GM12878 (cell line): Measurements from ENCODE around the gene AVEN. TPM values are rescaled to one million over a fixed set of nuclear protein-coding genes. Genes with fewer than 3 reads are reported as not detected.

Experiments
- ATAC-seq: fragments of 200-7000 bp; cut with Tn5 transposase; 3 replicates; pipeline ENCODE4 v1.9.1; 2020; ENCODE audit warnings: mild to moderate bottlenecking, moderate library complexity
- BruUV-seq: library from RNA; stranded (reverse); fragments of 400-500 nt; replicated peaks from 2 replicates; lab custom pipeline; 2021; lab: Mats Ljungman, UMichigan
- CTCF ChIA-PET: fragments of 300-600 bp; sonication (Branson Sonifier 250); formaldehyde crosslinking; extraction: SDS; loops from one replicate; lab custom pipeline; 2021; ENCODE audit warnings: inconsistent platforms; lab: Yijun Ruan, JAX
- POLR2A ChIA-PET: fragments of 350-600 bp; formaldehyde crosslinking; extraction: SDS; loops from one replicate; lab custom pipeline; 2021; ENCODE audit warnings: inconsistent platforms; lab: Charles Lee
- RAD21 ChIA-PET: fragments of 300-600 bp; sonication (Branson Sonifier 250); formaldehyde crosslinking; loops from one replicate; lab custom pipeline; 2023; ENCODE audit warnings: antibody characterized with exemption; ENCODE audit not compliant: unreplicated experiment; lab: Charles Lee
- SMC1A ChIA-PET: fragments of 300-600 bp; sonication (Branson Sonifier 250); formaldehyde crosslinking; loops from one replicate; lab custom pipeline; 2023; ENCODE audit not compliant: unreplicated experiment, uncharacterized antibody; lab: Charles Lee
- DNase-seq: peaks from one replicate; pipeline ENCODE4 v3.0.0-alpha.2; 2011; ENCODE audit warnings: low read depth, low spot score
- FAIRE-seq: peaks from 3 replicates; lab custom pipeline; 2011; peaks lifted over from hg19 to GRCh38; lab: Jason Lieb, UNC
- H2AFZ ChIP-seq: 2 replicates; pipeline ENCODE4 v1.6.0; 2011; ENCODE audit warnings: low read depth, low read length, control low read depth; ENCODE audit not compliant: control insufficient read depth
- H3K27ac ChIP-seq: 2 replicates; pipeline ENCODE4 v1.5.1; 2011; ENCODE audit warnings: control low read depth; ENCODE audit not compliant: control insufficient read depth, insufficient read depth
- H3K27me3 ChIP-seq, 2 experiments: replicated peaks in 1 of 2; 2 replicates each; pipeline versions ENCODE4 v1.6.0 to v1.6.1; 2011; ENCODE audit warnings: low read length in 1 of 2; ENCODE audit not compliant: control insufficient read depth in 2 of 2, insufficient read depth in 2 of 2
- H3K36me3 ChIP-seq, 2 experiments: 2 replicates each; pipeline ENCODE4 v1.5.1; 2011; ENCODE audit warnings: low read length in 1 of 2; ENCODE audit not compliant: control insufficient read depth in 2 of 2, insufficient read depth in 2 of 2
- H3K4me1 ChIP-seq: 2 replicates; pipeline ENCODE4 v1.6.1; 2011; ENCODE audit warnings: mild to moderate bottlenecking, low read length, moderate library complexity, mixed read lengths; ENCODE audit not compliant: control insufficient read depth, insufficient read depth
- H3K4me2 ChIP-seq: 2 replicates; pipeline ENCODE4 v1.6.0; 2011; ENCODE audit warnings: control low read depth; ENCODE audit not compliant: control insufficient read depth, insufficient read depth
- H3K4me3 ChIP-seq: fragments of 200-600 bp; sonication (generic); 2 replicates; pipeline ENCODE4 v1.5.1; 2016
- H3K79me2 ChIP-seq: 2 replicates; pipeline ENCODE4 v1.6.0; 2011; ENCODE audit warnings: low read length; ENCODE audit not compliant: control insufficient read depth, insufficient read depth
- H3K9ac ChIP-seq: 2 replicates; pipeline ENCODE4 v1.8.0; 2011; ENCODE audit warnings: low read length, control low read depth, mixed read lengths; ENCODE audit not compliant: control insufficient read depth, insufficient read depth
- H3K9me3 ChIP-seq: replicated peaks from 3 replicates; pipeline ENCODE4 v1.5.1; 2011; ENCODE audit warnings: mild to moderate bottlenecking, low read length; ENCODE audit not compliant: control insufficient read depth, insufficient read depth
- H4K20me1 ChIP-seq: 2 replicates; pipeline ENCODE4 v1.6.0; 2011; ENCODE audit not compliant: control insufficient read depth, insufficient read depth
- BHLHE40 ChIP-seq, 2 experiments: fragments of 450-650 bp in 1 of 2; IDR thresholded peaks; 2 replicates each; pipeline ENCODE4 v1.6.1; 2011 to 2017; ENCODE audit warnings: low read depth in 2 of 2, borderline replicate concordance in 1 of 2, improper control_type of control experiment in 1 of 2, low read length in 1 of 2, mild to moderate bottlenecking in 1 of 2
- BMI1 ChIP-seq: fragments of 450-650 bp; IDR thresholded peaks from 2 replicates; pipeline ENCODE4 v1.6.1; 2016; ENCODE audit warnings: mild to moderate bottlenecking, moderate library complexity, borderline replicate concordance
- BRCA1 ChIP-seq: IDR thresholded peaks from 2 replicates; pipeline ENCODE4 v1.6.1; 2011; ENCODE audit warnings: low read depth, low read length, improper control_type of control experiment
- CEBPZ ChIP-seq: fragments of 150-350 bp; IDR thresholded peaks from 2 replicates; pipeline ENCODE4 v1.6.1; 2016; ENCODE audit warnings: low read depth, low read length
- CHD4 ChIP-seq: fragments of 200-600 bp; sonication (generic); IDR thresholded peaks from 2 replicates; pipeline ENCODE4 v1.6.1; 2016; ENCODE audit warnings: mild to moderate bottlenecking
- CREM ChIP-seq: IDR thresholded peaks from 2 replicates; pipeline ENCODE4 v1.6.1; 2014; ENCODE audit warnings: antibody characterized with exemption, low read depth
- E2F4 ChIP-seq: IDR thresholded peaks from 2 replicates; pipeline ENCODE4 v1.6.1; 2012; ENCODE audit warnings: low read depth, low read length, improper control_type of control experiment
- ETV6 ChIP-seq, 2 experiments: fragments of 450-650 bp in 1 of 2; IDR thresholded peaks in 1 of 2; conservative IDR thresholded peaks in 1 of 2; 2 replicates each; pipeline ENCODE4 v1.6.1; 2014; ENCODE audit warnings: antibody characterized with exemption in 1 of 2, borderline replicate concordance in 1 of 2, low read depth in 1 of 2, mild to moderate bottlenecking in 1 of 2, moderate library complexity in 1 of 2
- HDAC2 ChIP-seq: fragments of 200-600 bp; sonication (generic); IDR thresholded peaks from 2 replicates; pipeline ENCODE4 v1.6.1; 2017
- KDM1A ChIP-seq: fragments of 200-600 bp; sonication (generic); IDR thresholded peaks from 2 replicates; pipeline ENCODE4 v1.6.1; 2016; ENCODE audit warnings: borderline replicate concordance
- MTA3 ChIP-seq: IDR thresholded peaks from 2 replicates; pipeline ENCODE4 v1.6.1; 2012; ENCODE audit warnings: low read length, inconsistent platforms, borderline replicate concordance
- PAX8 ChIP-seq: fragments of 450-650 bp; IDR thresholded peaks from 2 replicates; pipeline ENCODE4 v1.6.1; 2017; ENCODE audit warnings: mild to moderate bottlenecking, moderate library complexity
- POLR2AphosphoS5 ChIP-seq: IDR thresholded peaks from 2 replicates; pipeline ENCODE4 v1.6.1; 2011; ENCODE audit warnings: mild to moderate bottlenecking, low read length, inconsistent platforms
- RFX5 ChIP-seq: IDR thresholded peaks from 2 replicates; pipeline ENCODE4 v1.6.1; 2011; ENCODE audit warnings: low read depth, low read length, improper control_type of control experiment
- SUPT20H ChIP-seq: IDR thresholded peaks from 2 replicates; pipeline ENCODE4 v1.6.1; 2011; ENCODE audit warnings: low read depth, mild to moderate bottlenecking, low read length, moderate library complexity, borderline replicate concordance; ENCODE audit not compliant: control insufficient read depth
- TCF12 ChIP-seq: IDR thresholded peaks from 2 replicates; pipeline ENCODE4 v1.6.1; 2011; ENCODE audit warnings: low read depth, mild to moderate bottlenecking, low read length
- TCF3 ChIP-seq: IDR thresholded peaks from 2 replicates; pipeline ENCODE4 v1.6.1; 2012; ENCODE audit warnings: low read depth, mild to moderate bottlenecking, low read length, borderline replicate concordance; ENCODE audit not compliant: insufficient read depth
- ZZZ3 ChIP-seq: IDR thresholded peaks from 2 replicates; pipeline ENCODE4 v1.6.1; 2011; ENCODE audit warnings: low read depth; ENCODE audit not compliant: control insufficient read depth, insufficient read length
- WGBS: methylation state at CpG from one replicate; pipeline ENCODE4 v1.1.6; 2016; ENCODE audit warnings: low lambda C conversion rate; ENCODE audit not compliant: insufficient replicate concordance, insufficient coverage; ENCODE audit errors: missing lambda C conversion rate; 5-methylcytosine and 5-hydroxymethylcytosine counted together
- in situ Hi-C: fragments of 300-500 bp; cut with MboI; formaldehyde crosslinking; loops from 9 replicates; pipeline ENCODE4 v1.14.3; 2018; ENCODE audit warnings: mixed read lengths
- intact Hi-C: fragments of 100-400 bp; cut with micrococcal nuclease; formaldehyde crosslinking; loops from one replicate; pipeline ENCODE4 v1.14.2; 2022; ENCODE audit not compliant: unreplicated experiment
- polyA plus RNA-seq, 11 experiments: library from polyadenylated mRNA; depleted of rRNA in 4 of 11; unstranded in 6 of 11; stranded (reverse) in 5 of 11; fragments of >200 nt; fragmentation: Nextera tagmentation in 4 of 11; fragmentation: Illumina TruSeq in 1 of 11; extraction: Ambion mirVana in 4 of 11; extraction: Trizol in 1 of 11; gene quantifications; 1 replicate in 1 of 11; 2 replicates in 10 of 11; pipeline versions ENCODE4 v1.2.1 to v1.2.3, GENCODE V29; 2011 to 2016; ENCODE audit warnings: inconsistent platforms in 2 of 11, missing spikeins in 2 of 11, low read depth in 1 of 11
- total RNA-seq, 4 experiments: library from RNA; depleted of rRNA in 3 of 4; stranded (reverse); fragments of >200 nt in 3 of 4; fragmentation: Illumina TruSeq in 1 of 4; extraction: Trizol in 1 of 4; gene quantifications; 2 replicates each; pipeline versions ENCODE4 v1.2.1 to v1.2.3, GENCODE V29; 2013 to 2021
- TF ChIP-seq, protein P1 (sequence below): fragments of 450-650 bp; IDR thresholded peaks from 2 replicates; pipeline ENCODE4 v1.6.1; 2014; ENCODE audit warnings: mild to moderate bottlenecking

Gene AVEN
- total and polyA plus RNA-seq, 10 of the 15 experiments (the other 5 are each of a cell fraction or from before 2014, with no cell fraction given), result 1.4 to 15.1 (median 10.5) TPM

- CTCF ChIA-PET, result no interaction called here
Observed at GRCh38 chr15:34055868-34056595, 17.0 kb upstream of the AVEN start.

More at GRCh38 chr15:34055868-34056595, 17.0 kb upstream of the AVEN start:
- WGBS, result 63% methylated on average over 3 of the region's 3 CpGs
- no peaks in the 10 kb centered on the region for H3K36me3 ChIP-seq
- H3K27me3 ChIP-seq, result no peaks in the 10 kb centered on the region
- no peak overlapping the region for H3K4me3 ChIP-seq
- H3K9me3 ChIP-seq, result no peaks in the 10 kb centered on the region; the same call in 2 of the 3 replicates
- H3K4me1 ChIP-seq, result no peaks in the 10 kb centered on the region
- no TSS peak for BruUV-seq
- FAIRE-seq (no peak), ATAC-seq (no peak), DNase-seq (no peak)
- RAD21 ChIA-PET, result no interaction called here
- no peak overlapping the region for H3K4me2 ChIP-seq
- POLR2A ChIA-PET, result interaction anchor here (0.6 kb wide), 1 partner anchor 17 kb away, joined by 5 read pairs; no protein-coding TSS in a partner anchor
- no peak overlapping the region for H3K27ac ChIP-seq
- in situ Hi-C loops, result loop anchor here (25.0 kb wide), 1 partner anchor 531 kb away; the partner anchor contains the start of gene GOLGA8B
- SMC1A ChIA-PET, result no interaction called here
- no peak overlapping the region for H3K9ac ChIP-seq
- no peaks in the 10 kb centered on the region for H3K79me2 ChIP-seq
- no peak for TF ChIP-seq POLR2AphosphoS5
- TF ChIP-seq E2F4, result no peak
- TF ChIP-seq CREM, result no peak
- TF ChIP-seq HDAC2, result no peak
- no peak for TF ChIP-seq PAX8
- no peak for TF ChIP-seq TCF12
- no peak for TF ChIP-seq ZZZ3
- no peak for TF ChIP-seq BMI1
- TF ChIP-seq RFX5, result no peak
- no peak for TF ChIP-seq KDM1A
- no peak for TF ChIP-seq TCF3
- TF ChIP-seq, protein P1, sequence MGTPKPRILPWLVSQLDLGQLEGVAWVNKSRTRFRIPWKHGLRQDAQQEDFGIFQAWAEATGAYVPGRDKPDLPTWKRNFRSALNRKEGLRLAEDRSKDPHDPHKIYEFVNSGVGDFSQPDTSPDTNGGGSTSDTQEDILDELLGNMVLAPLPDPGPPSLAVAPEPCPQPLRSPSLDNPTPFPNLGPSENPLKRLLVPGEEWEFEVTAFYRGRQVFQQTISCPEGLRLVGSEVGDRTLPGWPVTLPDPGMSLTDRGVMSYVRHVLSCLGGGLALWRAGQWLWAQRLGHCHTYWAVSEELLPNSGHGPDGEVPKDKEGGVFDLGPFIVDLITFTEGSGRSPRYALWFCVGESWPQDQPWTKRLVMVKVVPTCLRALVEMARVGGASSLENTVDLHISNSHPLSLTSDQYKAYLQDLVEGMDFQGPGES, result no peak
- no peak for TF ChIP-seq ETV6 (conservative IDR thresholded peaks at IDR 0.05 in 1 of 2, IDR thresholded peaks at IDR 0.05 in 1 of 2; ENCODE audit: borderline replicate concordance in 1 of 2, low read depth in 1 of 2)
- no peak for TF ChIP-seq BHLHE40 (IDR thresholded peaks at IDR 0.05; ENCODE audit: borderline replicate concordance in 1 of 2, low read depth in 2 of 2, low read length in 1 of 2)
- no peak for TF ChIP-seq CEBPZ
- TF ChIP-seq CHD4, result no peak
- no peak for TF ChIP-seq MTA3
- no peak for TF ChIP-seq BRCA1
- TF ChIP-seq SUPT20H, result no peak
- H4K20me1 ChIP-seq, result no peaks in the 10 kb centered on the region
- H2AFZ ChIP-seq, result no peak overlapping the region
- intact Hi-C loops, result no loop called here
